Subcutaneous adipose tissue (tissue), 4 donors: ENCODE results near the gene FDCSP. TPM values are rescaled to one million over a fixed set of nuclear protein-coding genes. Genes with fewer than 3 reads are reported as not detected.

Experiments used
- CTCF ChIP-seq: fragments of 450-650 bp; IDR thresholded peaks from one replicate; pipeline ENCODE4 v1.5.1; 2016; ENCODE audit warnings: low read depth, mild to moderate bottlenecking, control low read depth, antibody characterized with exemption, moderate library complexity
- total RNA-seq, 4 donors: library from RNA; depleted of rRNA; stranded (reverse); fragments of >200 nt; gene quantifications; one replicate each; pipeline ENCODE4 v1.1.0, GENCODE V29; 2016

FDCSP gene
- total RNA-seq, 4 donors from 2014 or later, result not detected

- no peak for TF ChIP-seq CTCF
Observed at GRCh38 chr4:70183940-70184246, 42.0 kb upstream of the FDCSP start.

- TF ChIP-seq CTCF, result no peak
Observed at GRCh38 chr4:70187216-70187615, 38.7 kb upstream of the FDCSP start.

- TF ChIP-seq CTCF, result no peak
Observed at GRCh38 chr4:70190579-70190978, 35.3 kb upstream of the FDCSP start.

GRCh38 chr4:70191647-70192046 is 34.3 kb upstream of the FDCSP start:
- TF ChIP-seq CTCF, result no peak

GRCh38 chr4:70192895-70193294 is 33.0 kb upstream of the FDCSP start:
- TF ChIP-seq CTCF, result no peak

GRCh38 chr4:70195425-70195824 is 30.5 kb upstream of the FDCSP start, which contains the start of gene ODAM:
ODAM (plus strand) TSS chr4:70195725; CDS start chr4:70196544, 819 bp downstream.
- no peak for TF ChIP-seq CTCF

- no peak for TF ChIP-seq CTCF
Observed at GRCh38 chr4:70196857-70197256, 29.1 kb upstream of the FDCSP start.

GRCh38 chr4:70197842-70198241 is 28.1 kb upstream of the FDCSP start:
- TF ChIP-seq CTCF, result no peak
